NCI-H446 (cell line): ENCODE measurements around the gene NTRK3.

ENCODE experiments used
- DNase-seq, 2 experiments: peaks; one replicate each; lab custom pipeline; 2025; lab: John Stamatoyannopoulos, UW

NTRK3 gene

DNA sequence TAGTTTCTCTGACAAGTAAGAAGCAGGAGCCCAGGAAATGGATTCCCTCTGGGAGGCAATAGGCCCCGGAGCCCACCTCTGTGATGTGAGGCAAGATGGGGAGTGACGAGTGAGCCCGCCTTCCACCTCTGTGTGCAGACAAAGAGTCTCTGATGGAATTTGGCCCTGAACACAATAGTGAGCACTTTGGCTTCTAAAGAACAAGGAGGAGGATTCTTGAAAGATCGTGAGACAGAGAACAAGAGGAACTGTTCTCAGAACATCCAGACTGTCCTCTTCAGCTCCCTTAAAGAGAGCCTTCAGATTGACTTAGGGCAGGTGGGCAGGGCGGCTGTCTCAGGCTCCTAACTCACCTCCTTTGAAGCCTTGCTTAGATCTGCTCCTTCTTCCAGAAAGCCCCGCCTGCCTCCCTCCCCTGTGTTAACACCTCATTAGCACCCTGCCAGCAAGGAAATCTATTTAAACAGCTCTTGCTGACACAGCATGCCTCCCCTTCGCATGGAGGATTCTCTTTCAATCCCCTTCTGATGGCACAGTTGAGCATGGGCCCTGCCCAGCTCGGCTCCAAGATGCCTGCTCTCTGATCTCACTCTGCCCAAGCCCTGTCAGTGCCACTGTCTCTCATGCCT lies 430.3 kb downstream of the NTRK3 start:
- no peak for DNase-seq

- no peak for DNase-seq
Measured at GRCh38 chr15:87818756-87819155, 437.8 kb downstream of the NTRK3 start.

DNA sequence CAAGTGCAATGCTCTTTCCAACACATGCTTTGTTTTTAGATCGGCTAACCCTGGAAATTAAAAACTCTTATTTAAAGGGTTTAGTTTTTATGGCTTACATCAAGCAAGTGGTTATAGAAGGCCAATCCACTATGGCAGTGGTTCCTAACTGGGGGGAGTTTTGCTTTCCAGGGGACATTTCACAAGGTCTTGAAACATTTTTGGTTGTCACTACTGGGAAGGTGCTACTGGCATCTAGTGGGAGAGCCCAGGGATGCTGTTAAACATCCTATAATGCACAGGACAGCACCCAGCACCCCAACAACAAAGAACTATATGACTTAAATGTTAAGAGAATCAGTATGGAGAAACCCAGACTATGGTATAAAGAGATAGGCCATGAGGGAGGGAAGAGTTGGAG lies 439.0 kb downstream of the NTRK3 start:
- no peak for DNase-seq

GRCh38 chr15:87816811-87817210 lies 439.7 kb downstream of the NTRK3 start:
- DNase-seq, result no peak

DNA sequence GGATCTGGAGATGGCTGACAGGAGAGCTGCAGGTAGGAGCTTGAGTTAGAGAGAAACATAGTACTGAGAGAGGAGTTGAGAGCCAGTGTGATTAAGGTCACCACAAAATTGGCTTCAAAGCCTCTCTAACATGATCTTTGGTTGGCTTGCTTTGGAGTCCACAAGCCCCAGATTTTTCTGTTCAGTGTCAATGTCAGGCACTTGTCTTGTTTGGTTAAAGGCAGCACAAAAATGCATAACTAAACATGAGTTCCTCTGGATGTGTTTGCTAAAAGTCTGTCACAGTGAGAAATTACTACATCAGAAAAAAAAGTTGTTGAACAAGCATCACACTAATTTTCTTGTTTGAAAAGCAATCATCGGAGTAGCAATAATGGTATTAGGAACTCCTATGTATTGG lies 440.5 kb downstream of the NTRK3 start:
- DNase-seq, result no peak
